Chondrocyte (in vitro differentiated cells): ENCODE data around the gene EXOC6. TPM values are rescaled to one million over a fixed set of nuclear protein-coding genes. Genes with fewer than 3 reads are reported as not detected.

Source experiments
- DNase-seq: peaks from one replicate; pipeline ENCODE4 v3.0.0; 2021; ENCODE audit warnings: mixed read lengths, low spot score
- H3K27ac Mint-ChIP-seq: one replicate; pipeline ENCODE4 v1.8.0; 2021; ENCODE audit warnings: mild to moderate bottlenecking, moderate library complexity, mixed read lengths; ENCODE audit not compliant: unreplicated experiment
- H3K27me3 Mint-ChIP-seq: 2 replicates; pipeline ENCODE4 v1.8.0; 2021; ENCODE audit warnings: low read depth, mixed read lengths
- H3K36me3 Mint-ChIP-seq: 2 replicates; pipeline ENCODE4 v1.8.0; 2021; ENCODE audit warnings: low read depth, mixed read lengths
- H3K4me1 Mint-ChIP-seq: 2 replicates; pipeline ENCODE4 v1.8.0; 2021; ENCODE audit warnings: low read depth, mild to moderate bottlenecking, mixed read lengths
- H3K4me3 Mint-ChIP-seq: one replicate; pipeline ENCODE4 v1.8.0; 2021; ENCODE audit warnings: mild to moderate bottlenecking, moderate library complexity, mixed read lengths; ENCODE audit not compliant: unreplicated experiment
- H3K9me3 Mint-ChIP-seq: 2 replicates; pipeline ENCODE4 v1.8.0; 2021; ENCODE audit warnings: low read depth, mixed read lengths
- total RNA-seq: library from RNA; stranded (reverse); gene quantifications from 3 replicates; pipeline ENCODE4 v1.2.1, GENCODE V29; 2021
- TF ChIP-seq, protein P1 (sequence below): fragments of 200-600 bp; sonication (generic); IDR thresholded peaks from 2 replicates; pipeline ENCODE4 v1.5.0; 2021; ENCODE audit warnings: antibody characterized with exemption, mild to moderate bottlenecking, moderate library complexity

EXOC6 gene
- total RNA-seq, 1 donor from 2014 or later = 7.2 TPM

DNA sequence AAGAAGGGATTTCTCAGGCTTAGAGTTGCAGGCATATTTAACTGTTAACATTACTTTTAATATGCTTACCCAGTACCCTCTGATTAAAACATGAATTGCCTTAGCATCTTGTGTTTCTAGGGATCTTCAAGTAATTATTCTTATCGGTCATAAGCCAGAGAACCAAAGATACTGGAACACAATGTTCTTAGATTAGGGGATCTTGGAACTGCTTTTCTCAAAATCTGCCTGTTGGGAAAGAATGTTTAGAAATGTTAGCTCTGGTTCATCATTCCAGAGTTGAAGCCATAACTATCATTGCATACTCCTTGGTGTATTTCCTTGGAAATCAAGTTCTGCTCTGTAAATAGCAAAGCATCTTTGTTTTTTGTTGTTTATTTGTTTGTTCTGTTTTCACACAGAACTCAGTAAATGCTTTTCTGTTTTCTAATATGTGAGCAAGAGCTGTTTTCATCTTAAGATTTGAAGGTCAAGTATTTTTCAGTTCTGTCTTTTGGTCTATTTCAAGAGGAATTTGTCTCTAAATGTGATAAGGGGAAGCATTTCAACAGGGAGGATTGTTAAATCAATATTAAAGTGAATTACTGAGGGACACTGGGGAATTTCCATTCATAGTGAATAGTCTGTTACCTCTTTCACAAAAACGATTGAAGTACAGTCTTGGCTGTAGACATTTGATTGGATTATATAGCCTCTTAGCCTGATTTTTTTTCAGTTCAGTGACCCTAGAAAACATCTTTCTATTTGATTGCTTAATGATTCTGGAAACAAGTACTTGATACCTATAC, 109.1 kb downstream of the EXOC6 start:
- Mint-ChIP-seq H3K36me3 (peaks cover 8% of the 10 kb centered on the region), H3K27ac (no peak overlapping the region), H3K27me3 (no peaks in the 10 kb centered on the region), H3K4me1 (no peaks in the 10 kb centered on the region), H3K4me3 (no peak overlapping the region), H3K9me3 (peaks cover 2% of the 10 kb centered on the region)
- TF ChIP-seq, protein P1, sequence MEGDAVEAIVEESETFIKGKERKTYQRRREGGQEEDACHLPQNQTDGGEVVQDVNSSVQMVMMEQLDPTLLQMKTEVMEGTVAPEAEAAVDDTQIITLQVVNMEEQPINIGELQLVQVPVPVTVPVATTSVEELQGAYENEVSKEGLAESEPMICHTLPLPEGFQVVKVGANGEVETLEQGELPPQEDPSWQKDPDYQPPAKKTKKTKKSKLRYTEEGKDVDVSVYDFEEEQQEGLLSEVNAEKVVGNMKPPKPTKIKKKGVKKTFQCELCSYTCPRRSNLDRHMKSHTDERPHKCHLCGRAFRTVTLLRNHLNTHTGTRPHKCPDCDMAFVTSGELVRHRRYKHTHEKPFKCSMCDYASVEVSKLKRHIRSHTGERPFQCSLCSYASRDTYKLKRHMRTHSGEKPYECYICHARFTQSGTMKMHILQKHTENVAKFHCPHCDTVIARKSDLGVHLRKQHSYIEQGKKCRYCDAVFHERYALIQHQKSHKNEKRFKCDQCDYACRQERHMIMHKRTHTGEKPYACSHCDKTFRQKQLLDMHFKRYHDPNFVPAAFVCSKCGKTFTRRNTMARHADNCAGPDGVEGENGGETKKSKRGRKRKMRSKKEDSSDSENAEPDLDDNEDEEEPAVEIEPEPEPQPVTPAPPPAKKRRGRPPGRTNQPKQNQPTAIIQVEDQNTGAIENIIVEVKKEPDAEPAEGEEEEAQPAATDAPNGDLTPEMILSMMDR = no peak
- DNase-seq = no peak

DNA sequence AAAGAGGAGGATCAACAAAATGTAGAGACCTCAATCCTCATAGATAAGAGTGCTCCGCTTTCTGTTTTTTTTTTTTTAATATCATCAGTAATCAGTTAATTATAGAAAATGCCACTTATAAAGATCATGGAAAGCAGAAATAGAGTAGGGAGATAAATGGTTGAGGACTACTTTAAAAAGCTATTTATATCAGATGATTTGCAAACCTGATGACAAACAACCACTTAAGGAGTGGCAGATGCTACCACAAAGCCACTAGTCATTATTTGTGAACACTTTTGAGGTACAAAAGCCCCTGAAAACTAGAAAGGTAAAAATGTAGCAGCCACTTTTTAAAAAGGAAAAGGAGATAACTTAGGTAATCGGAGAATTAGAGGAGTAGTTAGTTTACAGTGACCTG, 113.3 kb downstream of the EXOC6 start:
- Mint-ChIP-seq H3K27ac (no peak overlapping the region), H3K4me1 (no peaks in the 10 kb centered on the region), H3K36me3 (peaks cover 8% of the 10 kb centered on the region), H3K4me3 (no peak overlapping the region), H3K27me3 (no peaks in the 10 kb centered on the region), H3K9me3 (peaks cover 2% of the 10 kb centered on the region)
- TF ChIP-seq, protein P1 = no peak
- DNase-seq = no peak

DNA sequence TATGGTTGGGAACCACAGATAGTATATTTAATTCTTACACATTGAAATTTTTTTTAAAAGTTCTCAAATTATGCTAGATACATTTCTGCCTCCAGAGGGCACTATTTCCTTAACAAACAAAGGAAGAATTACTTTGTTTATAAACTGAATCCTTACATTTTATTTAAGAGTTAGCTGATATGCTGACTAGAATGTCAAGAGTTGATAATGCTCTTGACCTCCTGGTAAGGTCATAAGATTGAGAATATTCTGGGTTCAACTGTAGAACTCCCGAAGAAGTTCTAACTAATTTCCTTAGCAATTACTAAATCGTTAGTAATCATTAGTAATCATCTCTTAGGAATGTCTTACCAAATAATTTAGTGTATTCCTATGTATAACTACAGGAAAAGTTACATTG, 117.0 kb downstream of the EXOC6 start:
- Mint-ChIP-seq H3K9me3 (no peaks in the 10 kb centered on the region), H3K27me3 (no peaks in the 10 kb centered on the region), H3K4me1 (peaks cover 4% of the 10 kb centered on the region), H3K36me3 (no peaks in the 10 kb centered on the region), H3K4me3 (no peak overlapping the region), H3K27ac (no peak overlapping the region)
- TF ChIP-seq, protein P1 = peak; percentile 93
- no peak for DNase-seq

DNA sequence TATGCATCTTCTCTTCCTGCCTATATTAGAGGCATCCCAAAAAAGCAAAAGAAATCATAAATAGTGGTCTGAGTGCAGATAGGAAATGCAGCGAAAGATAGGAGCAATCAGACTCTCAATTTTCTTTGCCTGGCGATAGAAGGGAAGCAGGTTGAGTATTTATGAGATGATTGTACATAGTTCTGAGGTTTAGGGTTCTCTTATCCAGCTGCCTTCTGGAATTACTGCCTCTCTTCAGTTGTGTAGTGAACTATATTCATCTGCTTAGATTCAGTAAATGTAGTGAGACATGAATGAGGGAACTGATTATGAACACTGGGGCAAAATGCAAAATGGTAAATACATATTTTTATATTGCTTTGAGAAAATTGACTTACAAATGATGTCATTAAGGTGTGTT, 119.3 kb downstream of the EXOC6 start:
- Mint-ChIP-seq H3K27me3 (no peaks in the 10 kb centered on the region), H3K4me1 (peaks cover 13% of the 10 kb centered on the region)

DNA sequence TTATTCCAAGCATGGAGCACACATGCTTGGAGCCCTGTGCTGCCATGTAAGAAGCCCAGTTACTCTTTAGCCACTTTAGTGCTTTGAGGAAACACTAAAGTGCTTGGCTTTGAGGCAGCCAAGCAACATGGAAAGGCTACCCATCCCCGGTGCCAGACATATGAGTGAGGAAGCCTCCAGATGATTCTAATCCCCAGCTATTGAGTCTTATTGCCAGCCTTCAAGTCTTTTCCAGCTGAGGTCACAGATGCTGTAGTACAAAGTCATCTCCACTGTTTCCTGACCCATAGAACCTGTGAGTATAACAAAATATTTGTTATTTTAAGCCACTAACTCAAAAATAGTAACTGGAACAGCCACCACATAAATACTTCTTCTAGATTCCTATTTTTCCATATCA, 120.8 kb downstream of the EXOC6 start:
- TF ChIP-seq, protein P1 = no peak
- H3K4me1 Mint-ChIP-seq = peaks cover 23% of the 10 kb centered on the region
- H3K9me3 Mint-ChIP-seq = no peaks in the 10 kb centered on the region
- DNase-seq = no peak
- H3K27ac Mint-ChIP-seq = no peak overlapping the region
- no peaks in the 10 kb centered on the region for H3K36me3 Mint-ChIP-seq
- no peak overlapping the region for H3K4me3 Mint-ChIP-seq
- no peaks in the 10 kb centered on the region for H3K27me3 Mint-ChIP-seq

More for the DNA sequence above, 119.3 kb downstream of the EXOC6 start:
- H3K4me3 Mint-ChIP-seq = no peak overlapping the region
- H3K36me3 Mint-ChIP-seq = no peaks in the 10 kb centered on the region
- DNase-seq = no peak
- TF ChIP-seq, protein P1 = no peak
- H3K27ac Mint-ChIP-seq = no peak overlapping the region
- no peaks in the 10 kb centered on the region for H3K9me3 Mint-ChIP-seq
